Measurements from ENCODE around the gene CLCN2.

The CLCN2 gene

GRCh38 chr3:184307915-184308314 lies 53.5 kb downstream of the CLCN2 start:
- Histone ChIP-seq H3K4me3 (ENCODE audit: low read depth, low read length, poor library complexity, severe bottlenecking) (no peak overlapping the region), H3K4me1 (ENCODE audit: insufficient read depth, low read length, severe bottlenecking) (no peaks in the 10 kb centered on the region), H3K9me3 (ENCODE audit: low read length) (no peaks in the 10 kb centered on the region), H3K79me2 (ENCODE audit: insufficient read depth, low read length) (no peaks in the 10 kb centered on the region), H3K4me2 (ENCODE audit: low read length) (no peak overlapping the region), H3K27me3 (ENCODE audit: insufficient read depth, low read length) (no peaks in the 10 kb centered on the region), H3K9me2 (ENCODE audit: low read depth, low read length) (no peaks in the 10 kb centered on the region), H2AFZ (ENCODE audit: low read length) (no peak overlapping the region), H4K20me1 (ENCODE audit: insufficient read depth, low read length) (no peaks in the 10 kb centered on the region), H3K27ac (ENCODE audit: low read depth, low read length, poor library complexity, severe bottlenecking) (no peak overlapping the region), H3K36me3 (ENCODE audit: insufficient read depth, low read length) (peaks cover 70% of the 10 kb centered on the region), H3F3A (ENCODE audit: insufficient read depth, low read length) (0 out of 2 replicates have a peak, but pooled peaks cover 4% of the 10 kb centered on the region), H3K9ac (ENCODE audit: low read length) (no peak overlapping the region)
- TF ChIP-seq EZH2 (IDR thresholded peaks at IDR 0.05; ENCODE audit: borderline replicate concordance, low read length) (no peak), CTCF (IDR thresholded peaks at IDR 0.05; ENCODE audit: low read length) (no peak)

- Histone ChIP-seq H2AFZ (ENCODE audit: low read length) (no peak overlapping the region), H3K27me3 (ENCODE audit: insufficient read depth, low read length) (no peaks in the 10 kb centered on the region), H3F3A (ENCODE audit: insufficient read depth, low read length) (0 out of 2 replicates have a peak, but pooled peaks cover 3% of the 10 kb centered on the region), H3K79me2 (ENCODE audit: insufficient read depth, low read length) (no peaks in the 10 kb centered on the region), H3K9ac (ENCODE audit: low read length) (no peak overlapping the region), H3K36me3 (ENCODE audit: insufficient read depth, low read length) (peaks cover 84% of the 10 kb centered on the region), H4K20me1 (ENCODE audit: insufficient read depth, low read length) (no peaks in the 10 kb centered on the region), H3K4me3 (ENCODE audit: low read depth, low read length, poor library complexity, severe bottlenecking) (no peak overlapping the region), H3K4me1 (ENCODE audit: insufficient read depth, low read length, severe bottlenecking) (no peaks in the 10 kb centered on the region), H3K27ac (ENCODE audit: low read depth, low read length, poor library complexity, severe bottlenecking) (no peak overlapping the region), H3K4me2 (ENCODE audit: low read length) (no peak overlapping the region), H3K9me3 (ENCODE audit: low read length) (no peaks in the 10 kb centered on the region), H3K9me2 (ENCODE audit: low read depth, low read length) (no peaks in the 10 kb centered on the region)
- TF ChIP-seq EZH2 (IDR thresholded peaks at IDR 0.05; ENCODE audit: borderline replicate concordance, low read length) (no peak), CTCF (IDR thresholded peaks at IDR 0.05; ENCODE audit: low read length) (no peak)
These were observed 54.9 kb downstream of the CLCN2 start for GRCh38 chr3:184306341-184306972.

- Histone ChIP-seq H3K36me3 (ENCODE audit: insufficient read depth, low read length) (peaks cover 93% of the 10 kb centered on the region), H3K27ac (ENCODE audit: low read depth, low read length, poor library complexity, severe bottlenecking) (no peak overlapping the region), H3K4me3 (ENCODE audit: low read depth, low read length, poor library complexity, severe bottlenecking) (no peak overlapping the region), H3K4me2 (ENCODE audit: low read length) (no peak overlapping the region), H2AFZ (ENCODE audit: low read length) (no peak overlapping the region), H3K9me3 (ENCODE audit: low read length) (no peaks in the 10 kb centered on the region), H3K4me1 (ENCODE audit: insufficient read depth, low read length, severe bottlenecking) (peaks cover 2% of the 10 kb centered on the region), H4K20me1 (ENCODE audit: insufficient read depth, low read length) (no peaks in the 10 kb centered on the region), H3K27me3 (ENCODE audit: insufficient read depth, low read length) (no peaks in the 10 kb centered on the region), H3K79me2 (ENCODE audit: insufficient read depth, low read length) (peaks cover 2% of the 10 kb centered on the region; the same call in 1 of the 2 replicates), H3K9ac (ENCODE audit: low read length) (no peak overlapping the region), H3F3A (ENCODE audit: insufficient read depth, low read length) (no peaks in the 10 kb centered on the region), H3K9me2 (ENCODE audit: low read depth, low read length) (no peaks in the 10 kb centered on the region)
- TF ChIP-seq CTCF (IDR thresholded peaks at IDR 0.05; ENCODE audit: low read length) (peak; percentile 65), EZH2 (IDR thresholded peaks at IDR 0.05; ENCODE audit: borderline replicate concordance, low read length) (no peak)
These were observed 55.8 kb downstream of the CLCN2 start for GRCh38 chr3:184305577-184305976.

Data from OCI-LY1 (cell line).